ENCODE data around the gene GMPPB. TPM values are rescaled to one million over a fixed set of nuclear protein-coding genes. Genes with fewer than 3 reads are reported as not detected.

The GMPPB gene
- total RNA-seq, 4 donors from 2014 or later, result 28.5 to 85.6 (median 57.7) TPM

GRCh38 chr3:49706456-49707112 is 17.2 kb downstream of the GMPPB start:
- no peak for TF ChIP-seq POLR2A (IDR thresholded peaks at IDR 0.05)
- no peak for TF ChIP-seq CTCF (IDR thresholded peaks at IDR 0.05)
- H3K27ac ChIP-seq, result no peak overlapping the region
- 92 to 94% methylated on average over 6 to 9 of the region's 9 CpGs for WGBS, 2 donors
- no peaks in the 10 kb centered on the region for H3K27me3 ChIP-seq
- intact Hi-C loops (cut with DNase I), result loop anchor here (5.0 to 10.0 kb wide), 2 partner anchors 136 to 198 kb away; partner anchors contain the start of gene MST1R
- H3K4me3 ChIP-seq (replicated peaks in 1 of 3), result no peak overlapping the region
- H3K36me3 ChIP-seq, result peaks cover 12 to 23% of the 10 kb centered on the region in 2 donors
- H3K9me3 ChIP-seq, result no peaks in the 10 kb centered on the region
- no peak for DNase-seq
- no peaks in the 10 kb centered on the region for H3K4me1 ChIP-seq

GRCh38 chr3:49705390-49705960 is 18.3 kb downstream of the GMPPB start:
- Histone ChIP-seq H3K9me3 (no peaks in the 10 kb centered on the region), H3K4me1 (no peaks in the 10 kb centered on the region), H3K36me3 (peaks cover 12 to 27% of the 10 kb centered on the region in 2 donors), H3K27ac (no peak overlapping the region), H3K27me3 (no peaks in the 10 kb centered on the region), H3K4me3 (replicated peaks in 1 of 3) (no peak overlapping the region)
- no peak for DNase-seq
- TF ChIP-seq CTCF (IDR thresholded peaks at IDR 0.05), result no peak
- no peak for TF ChIP-seq POLR2A (IDR thresholded peaks at IDR 0.05)
- 90% methylated on average over 13 of the region's 17 CpGs; no CpG with 5 or more reads in 1 of the 2 donors for WGBS, 2 donors
- intact Hi-C loops (cut with DNase I), result loop anchor here (5.0 to 10.0 kb wide), 2 partner anchors 137 to 199 kb away; partner anchors contain the start of gene MST1R

GRCh38 chr3:49704629-49705028 is 19.1 kb downstream of the GMPPB start:
- WGBS, 2 donors, result 95 to 97% methylated on average over 5 to 7 of the region's 8 CpGs
- Histone ChIP-seq H3K27ac (no peak overlapping the region), H3K4me1 (no peaks in the 10 kb centered on the region), H3K9me3 (no peaks in the 10 kb centered on the region), H3K36me3 (peaks cover 12 to 32% of the 10 kb centered on the region in 2 donors), H3K27me3 (no peaks in the 10 kb centered on the region), H3K4me3 (replicated peaks in 1 of 3) (no peak overlapping the region)
- DNase-seq, result no peak
- no peak for TF ChIP-seq CTCF (IDR thresholded peaks at IDR 0.05)
- TF ChIP-seq POLR2A (IDR thresholded peaks at IDR 0.05), result no peak
- intact Hi-C loops (cut with DNase I), result loop anchor here (5.0 to 10.0 kb wide), 2 partner anchors 138 to 200 kb away; partner anchors contain the start of gene MST1R

- 92 to 97% methylated on average over 7 of the region's 7 CpGs for WGBS, 2 donors
- Histone ChIP-seq H3K27me3 (no peaks in the 10 kb centered on the region), H3K36me3 (peaks cover 12 to 32% of the 10 kb centered on the region in 2 donors), H3K27ac (no peak overlapping the region), H3K4me3 (replicated peaks in 1 of 3) (no peak overlapping the region), H3K9me3 (no peaks in the 10 kb centered on the region), H3K4me1 (no peaks in the 10 kb centered on the region)
- intact Hi-C loops (cut with DNase I), result loop anchor here (10.0 kb wide), 1 partner anchor 201 kb away; the partner anchor contains the start of gene MST1R
- TF ChIP-seq POLR2A (IDR thresholded peaks at IDR 0.05), result no peak
- TF ChIP-seq CTCF (IDR thresholded peaks at IDR 0.05), result no peak
- no peak for DNase-seq
Measured at GRCh38 chr3:49703956-49704355, 19.8 kb downstream of the GMPPB start.

- Histone ChIP-seq H3K36me3 (peaks cover 12 to 32% of the 10 kb centered on the region in 2 donors), H3K4me3 (replicated peaks in 1 of 3) (no peak overlapping the region), H3K4me1 (no peaks in the 10 kb centered on the region), H3K27ac (no peak overlapping the region), H3K9me3 (no peaks in the 10 kb centered on the region), H3K27me3 (no peaks in the 10 kb centered on the region)
- peak; percentile 62 to 64 for DNase-seq
- intact Hi-C loops (cut with DNase I), result loop anchor here (10.0 kb wide), 1 partner anchor 201 kb away; the partner anchor contains the start of gene MST1R
- 59 to 100% methylated on average over 3 to 9 of the region's 14 CpGs for WGBS, 2 donors
- TF ChIP-seq CTCF (IDR thresholded peaks at IDR 0.05), result peak in 5 of 6 experiments; percentile 60 to 79 (median 68)
- TF ChIP-seq POLR2A (IDR thresholded peaks at IDR 0.05), result no peak
Measured at GRCh38 chr3:49703443-49703927, 20.3 kb downstream of the GMPPB start.

Data from thyroid gland (tissue), 4 donors.